Measurements from ENCODE around the gene DOCK9.

DNA sequence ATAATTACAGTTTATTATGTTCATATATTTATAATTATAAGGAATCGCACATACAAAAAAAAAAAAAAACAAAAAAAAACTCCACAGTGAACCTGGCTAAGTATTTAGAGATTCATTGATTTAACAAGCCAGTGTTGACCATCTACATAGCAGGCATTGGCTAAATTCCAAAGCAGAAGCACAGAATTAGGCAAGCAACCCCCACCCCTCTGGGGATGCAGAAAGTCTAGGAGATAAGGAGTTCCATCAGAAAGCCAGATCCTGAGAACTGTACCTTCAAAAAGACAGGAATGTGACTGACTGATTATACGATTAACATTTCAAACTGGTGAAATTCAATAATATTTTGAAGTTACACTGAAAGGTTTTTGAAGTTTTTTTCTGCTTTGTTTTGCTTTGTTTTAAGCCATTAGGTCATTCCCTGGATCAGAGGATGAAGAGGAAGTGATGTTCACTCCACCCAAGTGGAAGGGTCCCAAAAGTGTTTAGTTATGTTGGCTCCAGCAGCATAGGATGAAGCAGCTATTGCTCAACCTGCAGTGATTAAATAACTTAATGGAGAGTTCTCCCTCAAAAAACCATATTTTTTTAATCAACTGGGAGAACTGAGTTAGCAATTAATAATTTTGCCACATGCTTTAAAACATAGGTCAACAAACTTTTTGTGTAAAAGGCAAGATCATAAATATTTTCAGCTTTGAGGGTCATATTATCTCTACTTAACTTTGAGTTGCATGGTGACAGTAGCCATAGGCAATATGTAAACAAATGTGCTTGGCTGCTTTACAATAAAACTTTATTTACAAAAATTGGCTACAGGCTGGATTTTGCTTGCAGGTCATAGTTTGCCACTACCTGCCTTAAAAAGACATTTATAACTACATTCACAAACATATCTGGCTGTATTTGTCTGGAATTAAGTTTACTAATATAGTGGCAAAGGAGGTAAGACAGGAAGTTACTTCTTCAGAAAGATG is 49.6 kb downstream of the DOCK9 start:
- TF ChIP-seq, protein P1, sequence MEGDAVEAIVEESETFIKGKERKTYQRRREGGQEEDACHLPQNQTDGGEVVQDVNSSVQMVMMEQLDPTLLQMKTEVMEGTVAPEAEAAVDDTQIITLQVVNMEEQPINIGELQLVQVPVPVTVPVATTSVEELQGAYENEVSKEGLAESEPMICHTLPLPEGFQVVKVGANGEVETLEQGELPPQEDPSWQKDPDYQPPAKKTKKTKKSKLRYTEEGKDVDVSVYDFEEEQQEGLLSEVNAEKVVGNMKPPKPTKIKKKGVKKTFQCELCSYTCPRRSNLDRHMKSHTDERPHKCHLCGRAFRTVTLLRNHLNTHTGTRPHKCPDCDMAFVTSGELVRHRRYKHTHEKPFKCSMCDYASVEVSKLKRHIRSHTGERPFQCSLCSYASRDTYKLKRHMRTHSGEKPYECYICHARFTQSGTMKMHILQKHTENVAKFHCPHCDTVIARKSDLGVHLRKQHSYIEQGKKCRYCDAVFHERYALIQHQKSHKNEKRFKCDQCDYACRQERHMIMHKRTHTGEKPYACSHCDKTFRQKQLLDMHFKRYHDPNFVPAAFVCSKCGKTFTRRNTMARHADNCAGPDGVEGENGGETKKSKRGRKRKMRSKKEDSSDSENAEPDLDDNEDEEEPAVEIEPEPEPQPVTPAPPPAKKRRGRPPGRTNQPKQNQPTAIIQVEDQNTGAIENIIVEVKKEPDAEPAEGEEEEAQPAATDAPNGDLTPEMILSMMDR (IDR thresholded peaks at IDR 0.05; ENCODE audit: poor library complexity), result no peak
- TF ChIP-seq EZH2 (IDR thresholded peaks at IDR 0.05; ENCODE audit: borderline replicate concordance), result no peak

Measured in hepatocyte (in vitro differentiated cells).